SK-N-SH (cell line): Measurements from ENCODE around the gene SLC45A1. TPM values are rescaled to one million over a fixed set of nuclear protein-coding genes. Genes with fewer than 3 reads are reported as not detected.

Experiments used
- CTCF ChIA-PET: fragments of 300-600, 350-600 bp; formaldehyde crosslinking; extraction: SDS; loops from one replicate; lab custom pipeline; 2021; lab: Yijun Ruan, JAX
- POLR2A ChIA-PET: fragments of 350-600 bp; sonication (Branson Sonifier 250); formaldehyde crosslinking; extraction: SDS; loops from one replicate; lab custom pipeline; 2020; ENCODE audit warnings: antibody characterized with exemption, inconsistent platforms; lab: Yijun Ruan, JAX
- DNase-seq: peaks from one replicate; pipeline ENCODE4 v3.0.0; 2012
- H2AFZ ChIP-seq: fragments of 200-600 bp; sonication (generic); 2 replicates; pipeline ENCODE4 v1.8.1; 2016; ENCODE audit warnings: antibody characterized with exemption, mild to moderate bottlenecking, low read depth
- H3F3A ChIP-seq: fragments of 200-600 bp; sonication (generic); replicated peaks from 2 replicates; pipeline ENCODE3; 2016; ENCODE audit warnings: antibody characterized with exemption, mild to moderate bottlenecking; ENCODE audit not compliant: insufficient read depth
- H3K27ac ChIP-seq, 2 experiments: fragments of 200-500 bp in 1 of 2; fragments of 200-600 bp in 1 of 2; sonication (Bioruptor generic) in 1 of 2; sonication (generic), shearing (Covaris generic) in 1 of 2; 2 replicates each; pipeline versions ENCODE4 v1.5.1 to v1.6.1; 2014 to 2016; ENCODE audit warnings: low read depth in 2 of 2, inconsistent platforms in 1 of 2, low read length in 1 of 2, mild to moderate bottlenecking in 1 of 2, mixed read lengths in 1 of 2
- H3K27me3 ChIP-seq: fragments of 200-600 bp; sonication (generic), shearing (Covaris generic); 2 replicates; pipeline ENCODE4 v1.6.1; 2016; ENCODE audit warnings: mixed run types; ENCODE audit not compliant: insufficient read depth
- H3K36me3 ChIP-seq, 2 experiments: fragments of 200-500 bp in 1 of 2; fragments of 200-600 bp in 1 of 2; sonication (Bioruptor generic) in 1 of 2; sonication (generic) in 1 of 2; replicated peaks in 1 of 2; 2 replicates each; pipeline versions ENCODE3 to v1.5.1; 2014 to 2016; ENCODE audit warnings: low read length in 1 of 2, mild to moderate bottlenecking in 1 of 2; ENCODE audit not compliant: insufficient read depth in 2 of 2, control insufficient read depth in 1 of 2
- H3K4me1 ChIP-seq, 2 experiments: fragments of 200-500 bp in 1 of 2; fragments of 200-600 bp in 1 of 2; sonication (Bioruptor generic) in 1 of 2; sonication (generic), shearing (Covaris generic) in 1 of 2; 2 replicates each; pipeline versions ENCODE4 v1.5.1 to v1.6.1; 2014 to 2016; ENCODE audit warnings: low read depth in 1 of 2, low read length in 1 of 2, mixed run types in 1 of 2; ENCODE audit not compliant: insufficient read depth in 2 of 2, control insufficient read depth in 1 of 2
- H3K4me2 ChIP-seq: fragments of 200-600 bp; sonication (generic), shearing (Covaris generic); 2 replicates; pipeline ENCODE4 v1.6.1; 2017; ENCODE audit warnings: mixed run types
- H3K4me3 ChIP-seq, 2 experiments: fragments of 200-500 bp in 1 of 2; fragments of 200-600 bp in 1 of 2; sonication (Bioruptor generic) in 1 of 2; sonication (generic), shearing (Covaris generic) in 1 of 2; 2 replicates each; pipeline versions ENCODE4 v1.5.1 to v1.8.1; 2014 to 2016; ENCODE audit warnings: low read depth in 2 of 2, inconsistent platforms in 1 of 2, low read length in 1 of 2, mild to moderate bottlenecking in 1 of 2, mixed read lengths in 1 of 2, moderate library complexity in 1 of 2
- H3K79me2 ChIP-seq: fragments of 200-600 bp; sonication (generic); 2 replicates; pipeline ENCODE4 v1.8.1; 2017; ENCODE audit warnings: mild to moderate bottlenecking; ENCODE audit not compliant: insufficient read depth
- H3K9ac ChIP-seq: fragments of 200-600 bp; sonication (generic); 2 replicates; pipeline ENCODE4 v1.6.1; 2017; ENCODE audit warnings: mixed run types
- H3K9me2 ChIP-seq: fragments of 200-600 bp; sonication (generic); 2 replicates; pipeline ENCODE4 v1.6.1; 2017; ENCODE audit warnings: mixed run types
- H3K9me3 ChIP-seq: fragments of 200-600 bp; sonication (generic); 2 replicates; pipeline ENCODE4 v1.6.1; 2017; ENCODE audit warnings: mixed run types, mild to moderate bottlenecking, moderate library complexity
- H4K20me1 ChIP-seq: fragments of 200-600 bp; sonication (generic); 2 replicates; pipeline ENCODE4 v1.6.1; 2017; ENCODE audit warnings: mild to moderate bottlenecking, mixed run types; ENCODE audit not compliant: insufficient read depth
- ELF1 ChIP-seq: IDR thresholded peaks from 2 replicates; pipeline ENCODE4 v1.4.0; 2012
- EP300 ChIP-seq, 2 experiments: IDR thresholded peaks; 2 replicates each; pipeline versions ENCODE4 v1.4.0 to v1.6.1; 2012; ENCODE audit warnings: borderline replicate concordance in 1 of 2, low read depth in 1 of 2, low read length in 1 of 2
- EZH2phosphoT487 ChIP-seq: fragments of 200-600 bp; sonication (generic); IDR thresholded peaks from 2 replicates; pipeline ENCODE4 v1.6.1; 2017; ENCODE audit warnings: low read depth, mixed run types, mild to moderate bottlenecking, antibody characterized with exemption, moderate library complexity, borderline replicate concordance
- FOSL2 ChIP-seq: IDR thresholded peaks from 2 replicates; pipeline ENCODE4 v1.4.0; 2012; ENCODE audit warnings: low read depth, mild to moderate bottlenecking, moderate library complexity, borderline replicate concordance
- FOXJ3 ChIP-seq: sonication (generic); formaldehyde crosslinking; IDR thresholded peaks from 2 replicates; pipeline ENCODE4 v1.5.1; 2020; ENCODE audit warnings: mild to moderate bottlenecking, missing genetic modification reagents
- NFIC ChIP-seq: IDR thresholded peaks from 2 replicates; pipeline ENCODE4 v1.4.0; 2012; ENCODE audit warnings: borderline replicate concordance
- RCOR1 ChIP-seq: fragments of 150-350 bp; IDR thresholded peaks from 2 replicates; pipeline ENCODE4 v1.6.1; 2017; ENCODE audit warnings: antibody characterized with exemption, low read length
- RFX5 ChIP-seq: IDR thresholded peaks from 2 replicates; pipeline ENCODE4 v1.6.1; 2012; ENCODE audit warnings: mild to moderate bottlenecking, improper control_type of control experiment, low read length
- RXRA ChIP-seq: IDR thresholded peaks from 2 replicates; pipeline ENCODE4 v1.4.0; 2012; ENCODE audit warnings: low read depth, mild to moderate bottlenecking, borderline replicate concordance
- SMC3 ChIP-seq: IDR thresholded peaks from 2 replicates; pipeline ENCODE4 v1.6.1; 2012; ENCODE audit warnings: low read depth, low read length, improper control_type of control experiment
- TEAD4 ChIP-seq: IDR thresholded peaks from 2 replicates; pipeline ENCODE4 v1.4.0; 2012; ENCODE audit warnings: mild to moderate bottlenecking, borderline replicate concordance; ENCODE audit not compliant: insufficient read depth
- WGBS: methylation state at CpG from one replicate; pipeline ENCODE4 v1.1.6; 2017; ENCODE audit warnings: low lambda C conversion rate; 5-methylcytosine and 5-hydroxymethylcytosine counted together
- polyA plus RNA-seq, 3 experiments: library from polyadenylated mRNA; depleted of rRNA; stranded (reverse); fragments of >200 nt; gene quantifications; 2 replicates each; pipeline ENCODE4 v1.2.3, GENCODE V29; 2012
- TF ChIP-seq, protein P1 (sequence below): IDR thresholded peaks from 2 replicates; pipeline ENCODE4 v1.6.1; 2012; ENCODE audit warnings: mild to moderate bottlenecking, low read depth, low read length, moderate library complexity
- TF ChIP-seq, protein P2 (sequence below): fragments of 150-350 bp; IDR thresholded peaks from 2 replicates; pipeline ENCODE4 v1.6.1; 2017; ENCODE audit warnings: antibody characterized with exemption, low read length, low read depth, borderline replicate concordance
- TF ChIP-seq, protein P3 (sequence below): IDR thresholded peaks from 2 replicates; pipeline ENCODE4 v1.4.0; 2012; ENCODE audit warnings: low read depth
- TF ChIP-seq, protein P4 (sequence below): fragments of 150-350 bp; IDR thresholded peaks from 2 replicates; pipeline ENCODE4 v1.6.1; 2016; ENCODE audit warnings: mild to moderate bottlenecking, low read depth, low read length
- TF ChIP-seq, protein P5 (sequence below): fragments of 200-600 bp; sonication (generic); IDR thresholded peaks from 2 replicates; pipeline ENCODE4 v1.6.1; 2017; ENCODE audit warnings: antibody characterized with exemption, mild to moderate bottlenecking, moderate library complexity

The SLC45A1 gene
- polyA plus RNA-seq, 1 of the 3 experiments (the other 2 are of a cell fraction) = 2.5 TPM

DNA sequence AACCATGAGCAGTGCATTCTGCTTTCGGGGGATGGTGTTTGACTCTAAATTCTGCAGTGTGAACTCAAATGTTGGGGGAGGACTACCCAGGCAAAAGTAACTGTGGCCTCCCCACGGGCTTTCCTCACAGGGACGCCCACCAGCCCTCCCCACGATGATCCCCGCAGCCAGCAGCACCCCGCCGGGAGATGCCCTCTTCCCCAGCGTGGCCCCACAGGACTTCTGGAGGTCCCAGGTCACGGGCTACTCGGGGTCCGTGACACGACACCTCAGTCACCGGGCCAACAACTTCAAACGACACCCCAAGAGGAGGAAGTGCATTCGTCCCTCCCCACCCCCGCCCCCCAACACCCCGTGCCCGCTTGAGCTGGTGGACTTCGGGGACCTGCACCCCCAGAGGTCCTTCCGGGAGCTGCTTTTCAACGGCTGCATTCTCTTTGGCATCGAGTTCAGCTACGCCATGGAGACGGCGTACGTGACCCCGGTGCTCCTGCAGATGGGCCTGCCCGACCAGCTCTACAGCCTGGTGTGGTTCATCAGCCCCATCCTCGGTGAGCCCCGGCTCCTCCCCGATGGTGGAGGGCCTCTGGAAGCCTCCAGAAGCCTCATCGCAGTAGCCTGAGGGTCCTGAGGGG is 6.4 kb downstream of the SLC45A1 start:
- H3K79me2 ChIP-seq = no peaks in the 10 kb centered on the region
- ChIA-PET CTCF (interaction anchor here (0.6 to 4.9 kb wide), 5 partner anchors 9 to 349 kb away, joined by 3 to 25 read pairs (median 4); no protein-coding TSS in a partner anchor), POLR2A (no interaction called here)
- peaks cover 0 to 4% of the 10 kb centered on the region in 2 experiments; a peak in 1 of 4 replicates for H3K4me1 ChIP-seq
- H3K27ac ChIP-seq = no peak overlapping the region
- H3K9ac ChIP-seq = no peak overlapping the region
- H3K9me3 ChIP-seq = no peaks in the 10 kb centered on the region
- H3K4me3 ChIP-seq = no peak overlapping the region
- 95% methylated on average over 23 of the region's 32 CpGs for WGBS
- H3K9me2 ChIP-seq = no peaks in the 10 kb centered on the region
- no peak overlapping the region for H3K4me2 ChIP-seq
- H3K27me3 ChIP-seq = no peaks in the 10 kb centered on the region
- no peaks in the 10 kb centered on the region for H3F3A ChIP-seq
- no peaks in the 10 kb centered on the region for H4K20me1 ChIP-seq
- no peak overlapping the region for H2AFZ ChIP-seq
- DNase-seq = no peak
- TF ChIP-seq, protein P1, sequence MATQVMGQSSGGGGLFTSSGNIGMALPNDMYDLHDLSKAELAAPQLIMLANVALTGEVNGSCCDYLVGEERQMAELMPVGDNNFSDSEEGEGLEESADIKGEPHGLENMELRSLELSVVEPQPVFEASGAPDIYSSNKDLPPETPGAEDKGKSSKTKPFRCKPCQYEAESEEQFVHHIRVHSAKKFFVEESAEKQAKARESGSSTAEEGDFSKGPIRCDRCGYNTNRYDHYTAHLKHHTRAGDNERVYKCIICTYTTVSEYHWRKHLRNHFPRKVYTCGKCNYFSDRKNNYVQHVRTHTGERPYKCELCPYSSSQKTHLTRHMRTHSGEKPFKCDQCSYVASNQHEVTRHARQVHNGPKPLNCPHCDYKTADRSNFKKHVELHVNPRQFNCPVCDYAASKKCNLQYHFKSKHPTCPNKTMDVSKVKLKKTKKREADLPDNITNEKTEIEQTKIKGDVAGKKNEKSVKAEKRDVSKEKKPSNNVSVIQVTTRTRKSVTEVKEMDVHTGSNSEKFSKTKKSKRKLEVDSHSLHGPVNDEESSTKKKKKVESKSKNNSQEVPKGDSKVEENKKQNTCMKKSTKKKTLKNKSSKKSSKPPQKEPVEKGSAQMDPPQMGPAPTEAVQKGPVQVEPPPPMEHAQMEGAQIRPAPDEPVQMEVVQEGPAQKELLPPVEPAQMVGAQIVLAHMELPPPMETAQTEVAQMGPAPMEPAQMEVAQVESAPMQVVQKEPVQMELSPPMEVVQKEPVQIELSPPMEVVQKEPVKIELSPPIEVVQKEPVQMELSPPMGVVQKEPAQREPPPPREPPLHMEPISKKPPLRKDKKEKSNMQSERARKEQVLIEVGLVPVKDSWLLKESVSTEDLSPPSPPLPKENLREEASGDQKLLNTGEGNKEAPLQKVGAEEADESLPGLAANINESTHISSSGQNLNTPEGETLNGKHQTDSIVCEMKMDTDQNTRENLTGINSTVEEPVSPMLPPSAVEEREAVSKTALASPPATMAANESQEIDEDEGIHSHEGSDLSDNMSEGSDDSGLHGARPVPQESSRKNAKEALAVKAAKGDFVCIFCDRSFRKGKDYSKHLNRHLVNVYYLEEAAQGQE = no peak
- TF ChIP-seq EP300 (IDR thresholded peaks at IDR 0.05; ENCODE audit: borderline replicate concordance in 1 of 2, low read depth in 1 of 2, low read length in 1 of 2) = no peak
- TF ChIP-seq, protein P2, sequence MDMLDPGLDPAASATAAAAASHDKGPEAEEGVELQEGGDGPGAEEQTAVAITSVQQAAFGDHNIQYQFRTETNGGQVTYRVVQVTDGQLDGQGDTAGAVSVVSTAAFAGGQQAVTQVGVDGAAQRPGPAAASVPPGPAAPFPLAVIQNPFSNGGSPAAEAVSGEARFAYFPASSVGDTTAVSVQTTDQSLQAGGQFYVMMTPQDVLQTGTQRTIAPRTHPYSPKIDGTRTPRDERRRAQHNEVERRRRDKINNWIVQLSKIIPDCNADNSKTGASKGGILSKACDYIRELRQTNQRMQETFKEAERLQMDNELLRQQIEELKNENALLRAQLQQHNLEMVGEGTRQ = no peak
- TF ChIP-seq, protein P3, sequence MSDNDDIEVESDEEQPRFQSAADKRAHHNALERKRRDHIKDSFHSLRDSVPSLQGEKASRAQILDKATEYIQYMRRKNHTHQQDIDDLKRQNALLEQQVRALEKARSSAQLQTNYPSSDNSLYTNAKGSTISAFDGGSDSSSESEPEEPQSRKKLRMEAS = no peak
- no peak for TF ChIP-seq EZH2phosphoT487
- TF ChIP-seq, protein P4, sequence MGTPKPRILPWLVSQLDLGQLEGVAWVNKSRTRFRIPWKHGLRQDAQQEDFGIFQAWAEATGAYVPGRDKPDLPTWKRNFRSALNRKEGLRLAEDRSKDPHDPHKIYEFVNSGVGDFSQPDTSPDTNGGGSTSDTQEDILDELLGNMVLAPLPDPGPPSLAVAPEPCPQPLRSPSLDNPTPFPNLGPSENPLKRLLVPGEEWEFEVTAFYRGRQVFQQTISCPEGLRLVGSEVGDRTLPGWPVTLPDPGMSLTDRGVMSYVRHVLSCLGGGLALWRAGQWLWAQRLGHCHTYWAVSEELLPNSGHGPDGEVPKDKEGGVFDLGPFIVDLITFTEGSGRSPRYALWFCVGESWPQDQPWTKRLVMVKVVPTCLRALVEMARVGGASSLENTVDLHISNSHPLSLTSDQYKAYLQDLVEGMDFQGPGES = no peak
- no peak for TF ChIP-seq RXRA
- no peak for TF ChIP-seq FOXJ3 (CRISPR knock-in tag)
- no peak for TF ChIP-seq TEAD4
- no peak for TF ChIP-seq NFIC
- no peak for TF ChIP-seq FOSL2
- no peak for TF ChIP-seq RFX5
- TF ChIP-seq, protein P5, sequence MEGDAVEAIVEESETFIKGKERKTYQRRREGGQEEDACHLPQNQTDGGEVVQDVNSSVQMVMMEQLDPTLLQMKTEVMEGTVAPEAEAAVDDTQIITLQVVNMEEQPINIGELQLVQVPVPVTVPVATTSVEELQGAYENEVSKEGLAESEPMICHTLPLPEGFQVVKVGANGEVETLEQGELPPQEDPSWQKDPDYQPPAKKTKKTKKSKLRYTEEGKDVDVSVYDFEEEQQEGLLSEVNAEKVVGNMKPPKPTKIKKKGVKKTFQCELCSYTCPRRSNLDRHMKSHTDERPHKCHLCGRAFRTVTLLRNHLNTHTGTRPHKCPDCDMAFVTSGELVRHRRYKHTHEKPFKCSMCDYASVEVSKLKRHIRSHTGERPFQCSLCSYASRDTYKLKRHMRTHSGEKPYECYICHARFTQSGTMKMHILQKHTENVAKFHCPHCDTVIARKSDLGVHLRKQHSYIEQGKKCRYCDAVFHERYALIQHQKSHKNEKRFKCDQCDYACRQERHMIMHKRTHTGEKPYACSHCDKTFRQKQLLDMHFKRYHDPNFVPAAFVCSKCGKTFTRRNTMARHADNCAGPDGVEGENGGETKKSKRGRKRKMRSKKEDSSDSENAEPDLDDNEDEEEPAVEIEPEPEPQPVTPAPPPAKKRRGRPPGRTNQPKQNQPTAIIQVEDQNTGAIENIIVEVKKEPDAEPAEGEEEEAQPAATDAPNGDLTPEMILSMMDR = no peak
- TF ChIP-seq SMC3 = no peak
- no peak for TF ChIP-seq ELF1
- TF ChIP-seq RCOR1 = no peak
- peaks cover 0 to 2% of the 10 kb centered on the region in 2 experiments for H3K36me3 ChIP-seq
